AG10803 (cell line): ENCODE measurements around the gene MYO3B.

ENCODE experiments used
- DNase-seq: peaks from one replicate; pipeline ENCODE4 v3.0.0; 2010; ENCODE audit warnings: low read depth
- H3K4me3 ChIP-seq: 2 replicates; pipeline ENCODE4 v1.5.1; 2011; ENCODE audit warnings: mild to moderate bottlenecking, low read length, control low read depth
- CTCF ChIP-seq: conservative IDR thresholded peaks from 2 replicates; pipeline ENCODE4 v1.5.1; 2011; ENCODE audit warnings: mild to moderate bottlenecking, low read length, control low read depth, inconsistent platforms

Gene MYO3B

GRCh38 chr2:170365686-170366085 is 187.7 kb downstream of the MYO3B start:
- H3K4me3 ChIP-seq: no peak overlapping the region
- TF ChIP-seq CTCF: no peak
- DNase-seq: no peak

- no peak overlapping the region for H3K4me3 ChIP-seq
- DNase-seq: no peak
- no peak for TF ChIP-seq CTCF
These were observed 190.4 kb downstream of the MYO3B start for GRCh38 chr2:170368370-170368769.

GRCh38 chr2:170369228-170369627 is 191.3 kb downstream of the MYO3B start:
- no peak for TF ChIP-seq CTCF
- H3K4me3 ChIP-seq: no peak overlapping the region
- no peak for DNase-seq

GRCh38 chr2:170369894-170370293 is 191.9 kb downstream of the MYO3B start:
- H3K4me3 ChIP-seq: no peak overlapping the region
- peak; percentile 22 for DNase-seq
- TF ChIP-seq CTCF: peak; percentile 36

GRCh38 chr2:170371231-170371998 is 193.5 kb downstream of the MYO3B start:
- TF ChIP-seq CTCF: no peak
- no peak for DNase-seq
- no peak overlapping the region for H3K4me3 ChIP-seq

- no peak for DNase-seq
- TF ChIP-seq CTCF: no peak
- H3K4me3 ChIP-seq: no peak overlapping the region
These were observed 197.2 kb downstream of the MYO3B start for GRCh38 chr2:170375192-170375591.

- DNase-seq: no peak
- no peak overlapping the region for H3K4me3 ChIP-seq
- peak; percentile 36; the same call in 1 of the 2 replicates for TF ChIP-seq CTCF
These were observed 199.7 kb downstream of the MYO3B start for GRCh38 chr2:170377500-170378207.
